ENCODE measurements around the gene VMAC.
"Not testable (repeated sequence)": the region's sequence is repeated elsewhere in the genome, so short reads cannot be mapped to it uniquely, and the experiment has no call there.

DNA sequence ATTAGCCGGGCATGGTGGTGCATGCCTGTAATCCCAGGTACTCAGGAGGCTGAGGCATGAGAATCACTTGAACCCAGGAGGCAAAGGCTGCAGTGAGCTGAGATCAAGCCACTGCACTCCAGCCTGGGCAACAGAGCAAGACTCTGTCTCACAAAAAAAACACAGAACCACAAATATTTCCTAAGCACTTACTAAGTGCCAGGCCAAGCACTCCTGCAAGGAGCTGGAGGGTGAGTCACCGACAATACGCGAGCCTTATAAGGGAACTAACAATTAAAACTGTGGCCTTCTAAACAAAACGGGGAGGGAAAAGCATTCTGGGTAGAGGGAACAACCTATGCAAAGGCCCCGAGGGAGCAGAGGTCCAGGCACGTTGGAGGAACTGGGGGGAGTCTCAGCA, 30.2 kb upstream of the VMAC start:
- TF ChIP-seq, protein P1, sequence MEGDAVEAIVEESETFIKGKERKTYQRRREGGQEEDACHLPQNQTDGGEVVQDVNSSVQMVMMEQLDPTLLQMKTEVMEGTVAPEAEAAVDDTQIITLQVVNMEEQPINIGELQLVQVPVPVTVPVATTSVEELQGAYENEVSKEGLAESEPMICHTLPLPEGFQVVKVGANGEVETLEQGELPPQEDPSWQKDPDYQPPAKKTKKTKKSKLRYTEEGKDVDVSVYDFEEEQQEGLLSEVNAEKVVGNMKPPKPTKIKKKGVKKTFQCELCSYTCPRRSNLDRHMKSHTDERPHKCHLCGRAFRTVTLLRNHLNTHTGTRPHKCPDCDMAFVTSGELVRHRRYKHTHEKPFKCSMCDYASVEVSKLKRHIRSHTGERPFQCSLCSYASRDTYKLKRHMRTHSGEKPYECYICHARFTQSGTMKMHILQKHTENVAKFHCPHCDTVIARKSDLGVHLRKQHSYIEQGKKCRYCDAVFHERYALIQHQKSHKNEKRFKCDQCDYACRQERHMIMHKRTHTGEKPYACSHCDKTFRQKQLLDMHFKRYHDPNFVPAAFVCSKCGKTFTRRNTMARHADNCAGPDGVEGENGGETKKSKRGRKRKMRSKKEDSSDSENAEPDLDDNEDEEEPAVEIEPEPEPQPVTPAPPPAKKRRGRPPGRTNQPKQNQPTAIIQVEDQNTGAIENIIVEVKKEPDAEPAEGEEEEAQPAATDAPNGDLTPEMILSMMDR (conservative IDR thresholded peaks at IDR 0.05), result not testable (repeated sequence)
- not testable (repeated sequence) for TF ChIP-seq EZH2 (IDR thresholded peaks at IDR 0.05; ENCODE audit: low read depth)
